MM.1S (cell line): Measurements from ENCODE around the gene CASP4.

Experiments
- DNase-seq: peaks from one replicate; pipeline ENCODE4 v3.0.0-alpha.2; 2015
- H2AFZ ChIP-seq: fragments of 300-600 bp; sonication (generic); 2 replicates; pipeline ENCODE4 v1.6.0; 2016; ENCODE audit warnings: antibody characterized with exemption, low read length
- H3F3A ChIP-seq: fragments of 300-600 bp; sonication (generic); 2 replicates; pipeline ENCODE4 v1.6.1; 2016; ENCODE audit warnings: mild to moderate bottlenecking, antibody characterized with exemption, low read length, moderate library complexity, mixed read lengths; ENCODE audit not compliant: insufficient read depth
- H3K27ac ChIP-seq: fragments of 300-600 bp; sonication (generic); 2 replicates; pipeline ENCODE4 v1.5.1; 2016; ENCODE audit warnings: mild to moderate bottlenecking, low read length
- H3K27me3 ChIP-seq: fragments of 300-600 bp; sonication (generic); replicated peaks from 2 replicates; pipeline ENCODE4 v1.6.0; 2016; ENCODE audit warnings: low read length; ENCODE audit not compliant: insufficient read depth
- H3K36me3 ChIP-seq: fragments of 300-600 bp; sonication (generic); replicated peaks from 2 replicates; pipeline ENCODE4 v1.6.1; 2016; ENCODE audit warnings: mild to moderate bottlenecking, low read length, mixed read lengths; ENCODE audit not compliant: insufficient read depth
- H3K4me1 ChIP-seq: fragments of 300-600 bp; sonication (generic); 2 replicates; pipeline ENCODE4 v1.6.1; 2016; ENCODE audit warnings: low read length, mixed read lengths
- H3K4me2 ChIP-seq: fragments of 300-600 bp; sonication (generic); 2 replicates; pipeline ENCODE4 v1.6.0; 2016; ENCODE audit warnings: low read depth, low read length
- H3K4me3 ChIP-seq: fragments of 300-600 bp; sonication (generic); 2 replicates; pipeline ENCODE4 v1.5.1; 2016; ENCODE audit warnings: low read length, mixed read lengths
- H3K79me2 ChIP-seq: fragments of 300-600 bp; sonication (generic); 2 replicates; pipeline ENCODE4 v1.6.1; 2016; ENCODE audit warnings: mixed run types, low read length, mixed read lengths
- H3K9ac ChIP-seq: fragments of 300-600 bp; sonication (generic); 2 replicates; pipeline ENCODE4 v1.6.1; 2016; ENCODE audit warnings: low read length, mixed read lengths
- H3K9me2 ChIP-seq: fragments of 300-600 bp; sonication (generic); replicated peaks from 2 replicates; pipeline ENCODE4 v1.6.1; 2016; ENCODE audit warnings: mild to moderate bottlenecking, low read length, mixed read lengths; ENCODE audit not compliant: insufficient read depth
- H3K9me3 ChIP-seq: fragments of 300-600 bp; sonication (generic); replicated peaks from 2 replicates; pipeline ENCODE4 v1.6.1; 2016; ENCODE audit warnings: mild to moderate bottlenecking, low read length, mixed read lengths; ENCODE audit not compliant: insufficient read depth
- H4K20me1 ChIP-seq: fragments of 300-600 bp; sonication (generic); 2 replicates; pipeline ENCODE4 v1.6.1; 2016; ENCODE audit warnings: mild to moderate bottlenecking, low read length, moderate library complexity, mixed read lengths; ENCODE audit not compliant: insufficient read depth
- EZH2 ChIP-seq: fragments of 300-600 bp; sonication (generic); optimal IDR thresholded peaks from 2 replicates; pipeline ENCODE3; 2017; ENCODE audit warnings: low read depth, mild to moderate bottlenecking, antibody characterized with exemption, low read length, mixed read lengths
- EZH2phosphoT487 ChIP-seq: fragments of 300-600 bp; sonication (generic); IDR thresholded peaks from 2 replicates; pipeline ENCODE4 v1.6.1; 2018; ENCODE audit warnings: antibody characterized with exemption, low read length
- TF ChIP-seq, protein P1 (sequence below): fragments of 300-600 bp; sonication (generic); IDR thresholded peaks from 2 replicates; pipeline ENCODE4 v1.5.1; 2016; ENCODE audit warnings: antibody characterized with exemption, low read length, mixed read lengths

The CASP4 gene

DNA sequence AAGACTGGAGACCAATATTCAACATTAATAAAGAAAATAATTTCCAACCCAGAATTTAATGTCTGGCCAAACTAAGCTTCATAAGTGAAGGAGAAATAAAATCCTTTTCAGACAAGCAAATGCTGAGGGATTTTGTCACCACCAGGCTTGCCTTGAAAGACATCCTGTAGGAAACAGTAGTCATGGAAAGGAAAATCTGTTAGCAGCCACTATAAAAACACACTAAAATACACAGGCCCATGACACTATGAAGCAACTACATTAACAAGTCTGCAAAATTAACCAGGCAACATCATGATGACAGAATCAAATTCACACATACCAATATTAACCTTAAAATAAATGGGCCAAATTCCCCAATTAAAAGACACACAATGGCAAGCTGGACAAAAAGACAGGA, 2.4 kb upstream of the CASP4 start:
- no peak overlapping the region for H3K9ac ChIP-seq
- no peaks in the 10 kb centered on the region for H4K20me1 ChIP-seq
- H3K27me3 ChIP-seq = no peaks in the 10 kb centered on the region
- H2AFZ ChIP-seq = no peak overlapping the region
- no peak overlapping the region for H3K4me2 ChIP-seq
- H3K36me3 ChIP-seq = no peaks in the 10 kb centered on the region
- no peak for DNase-seq
- peaks cover 8% of the 10 kb centered on the region; the same call in 1 of the 2 replicates for H3K4me1 ChIP-seq
- no peak for TF ChIP-seq EZH2
- TF ChIP-seq, protein P1, sequence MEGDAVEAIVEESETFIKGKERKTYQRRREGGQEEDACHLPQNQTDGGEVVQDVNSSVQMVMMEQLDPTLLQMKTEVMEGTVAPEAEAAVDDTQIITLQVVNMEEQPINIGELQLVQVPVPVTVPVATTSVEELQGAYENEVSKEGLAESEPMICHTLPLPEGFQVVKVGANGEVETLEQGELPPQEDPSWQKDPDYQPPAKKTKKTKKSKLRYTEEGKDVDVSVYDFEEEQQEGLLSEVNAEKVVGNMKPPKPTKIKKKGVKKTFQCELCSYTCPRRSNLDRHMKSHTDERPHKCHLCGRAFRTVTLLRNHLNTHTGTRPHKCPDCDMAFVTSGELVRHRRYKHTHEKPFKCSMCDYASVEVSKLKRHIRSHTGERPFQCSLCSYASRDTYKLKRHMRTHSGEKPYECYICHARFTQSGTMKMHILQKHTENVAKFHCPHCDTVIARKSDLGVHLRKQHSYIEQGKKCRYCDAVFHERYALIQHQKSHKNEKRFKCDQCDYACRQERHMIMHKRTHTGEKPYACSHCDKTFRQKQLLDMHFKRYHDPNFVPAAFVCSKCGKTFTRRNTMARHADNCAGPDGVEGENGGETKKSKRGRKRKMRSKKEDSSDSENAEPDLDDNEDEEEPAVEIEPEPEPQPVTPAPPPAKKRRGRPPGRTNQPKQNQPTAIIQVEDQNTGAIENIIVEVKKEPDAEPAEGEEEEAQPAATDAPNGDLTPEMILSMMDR = no peak
- TF ChIP-seq EZH2phosphoT487 = no peak
- no peaks in the 10 kb centered on the region for H3K9me3 ChIP-seq
- no peaks in the 10 kb centered on the region for H3K9me2 ChIP-seq
- peaks cover 23% of the 10 kb centered on the region for H3K79me2 ChIP-seq
- H3K4me3 ChIP-seq = no peak overlapping the region
- H3F3A ChIP-seq = no peaks in the 10 kb centered on the region
- no peak overlapping the region for H3K27ac ChIP-seq

DNA sequence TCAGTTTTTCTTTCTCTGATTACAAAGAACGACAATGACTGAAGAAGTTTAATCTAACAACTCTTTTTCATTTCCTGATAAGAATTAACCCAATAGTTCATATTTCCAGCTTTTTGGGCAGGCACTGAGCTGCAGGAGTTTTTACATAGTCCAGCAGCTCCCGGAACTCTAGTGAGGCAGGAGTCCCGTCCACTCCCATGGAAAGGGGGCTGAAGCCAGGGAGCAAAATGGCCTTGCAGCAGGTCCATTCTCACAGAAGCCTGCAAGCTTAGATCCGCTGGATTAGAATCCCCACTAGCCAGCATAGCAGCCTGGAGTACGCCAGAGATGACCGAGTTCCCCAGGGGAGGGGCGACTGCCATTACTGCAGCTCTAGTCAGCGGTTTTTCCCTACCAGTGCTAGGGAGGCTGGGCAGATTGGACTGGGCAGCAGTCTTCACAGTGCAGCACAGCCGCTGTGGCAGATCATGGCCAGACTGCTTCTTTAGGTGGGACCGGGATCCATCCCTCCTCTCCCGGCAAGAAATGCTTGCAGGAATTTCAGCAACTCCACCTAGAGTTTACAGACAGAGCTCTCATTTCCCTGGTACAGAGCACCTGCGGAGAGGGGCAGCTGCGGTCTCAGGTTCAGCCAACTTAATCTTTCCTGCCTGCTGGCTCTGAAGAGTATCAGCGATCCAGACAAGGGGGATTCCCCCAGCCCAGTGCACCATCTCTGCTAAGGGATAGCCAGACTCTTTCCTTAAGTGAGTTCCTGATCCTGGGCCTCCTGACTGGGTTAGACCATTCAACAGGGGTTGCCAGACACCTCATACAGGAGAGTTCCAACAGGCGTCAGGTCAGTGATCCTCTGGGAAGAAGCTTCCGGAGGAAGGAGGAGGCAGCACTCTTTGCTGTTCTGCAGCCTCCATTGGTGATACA, 742 bp upstream of the CASP4 start:
- peak overlapping the region; percentile 74 for H3K4me3 ChIP-seq
- H3K79me2 ChIP-seq = peaks cover 37% of the 10 kb centered on the region
- no peaks in the 10 kb centered on the region for H3K36me3 ChIP-seq
- peaks cover 8% of the 10 kb centered on the region; the same call in 1 of the 2 replicates for H3K4me1 ChIP-seq
- peak overlapping the region; percentile 47; the same call in 1 of the 2 replicates for H3K27ac ChIP-seq
- H2AFZ ChIP-seq = peak overlapping the region; percentile 79
- TF ChIP-seq, protein P1 = no peak
- H3K27me3 ChIP-seq = no peaks in the 10 kb centered on the region
- H4K20me1 ChIP-seq = no peaks in the 10 kb centered on the region
- H3F3A ChIP-seq = no peaks in the 10 kb centered on the region
- DNase-seq = no peak
- peak overlapping the region; percentile 65 for H3K4me2 ChIP-seq
- H3K9ac ChIP-seq = peak overlapping the region; percentile 72; the same call in 1 of the 2 replicates
- no peaks in the 10 kb centered on the region for H3K9me2 ChIP-seq
- H3K9me3 ChIP-seq = no peaks in the 10 kb centered on the region

DNA sequence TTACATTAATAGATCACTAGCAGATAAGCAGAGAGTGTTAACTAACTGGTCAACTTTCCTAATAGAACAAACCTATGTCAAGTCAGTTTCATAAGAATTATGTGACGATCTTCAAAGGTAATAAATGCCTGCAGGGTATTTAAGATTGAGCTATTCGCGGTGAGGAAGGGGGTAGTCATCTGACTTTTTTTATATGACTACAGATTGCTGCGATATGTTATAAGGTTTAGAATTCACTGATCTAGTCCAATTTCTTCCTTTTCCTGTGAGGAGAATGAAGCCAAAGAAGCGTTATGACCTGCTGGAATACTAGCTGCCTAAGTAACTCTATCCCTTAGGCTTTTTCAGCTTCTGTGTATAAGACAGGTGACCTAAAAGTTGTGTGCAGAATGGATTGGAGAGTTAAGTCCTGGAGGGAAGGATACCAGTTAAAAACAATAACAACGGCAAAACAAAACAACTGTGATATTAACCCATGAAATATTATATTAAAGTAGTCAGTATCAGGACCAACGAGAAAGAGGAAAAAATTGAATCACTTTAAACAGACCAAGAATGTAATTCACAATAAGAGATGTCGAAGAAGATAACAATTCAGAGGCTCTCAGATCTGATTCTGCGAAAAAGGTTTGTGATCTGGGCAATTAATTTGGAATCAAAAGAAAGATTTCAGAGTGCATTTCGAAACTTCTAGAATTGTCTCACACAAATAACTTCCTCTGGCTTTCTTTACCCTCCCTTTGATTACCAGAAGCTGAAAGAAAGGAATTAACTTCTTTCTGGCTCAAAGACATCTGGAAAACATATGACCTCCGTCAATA, 630 bp downstream of the CASP4 start:
- no peaks in the 10 kb centered on the region for H4K20me1 ChIP-seq
- H3K9me2 ChIP-seq = no peaks in the 10 kb centered on the region
- peak overlapping the region; percentile 74 for H3K4me3 ChIP-seq
- TF ChIP-seq EZH2phosphoT487 = no peak
- no peak for TF ChIP-seq EZH2
- TF ChIP-seq, protein P1 = no peak
- no peaks in the 10 kb centered on the region for H3K27me3 ChIP-seq
- H3K27ac ChIP-seq = peak overlapping the region; percentile 47; the same call in 1 of the 2 replicates
- H3K79me2 ChIP-seq = peaks cover 46% of the 10 kb centered on the region
- peaks cover 12% of the 10 kb centered on the region for H3K4me1 ChIP-seq
- H3K36me3 ChIP-seq = no peaks in the 10 kb centered on the region
- H3K9me3 ChIP-seq = no peaks in the 10 kb centered on the region
- H3F3A ChIP-seq = no peaks in the 10 kb centered on the region
- H3K4me2 ChIP-seq = peak overlapping the region; percentile 65
- H3K9ac ChIP-seq = peak overlapping the region; percentile 72
- peak overlapping the region; percentile 79 for H2AFZ ChIP-seq
- no peak for DNase-seq
